Stimulated activated CD8-positive, alpha-beta memory T cell treated with anti-CD3 and anti-CD28 coated beads, Interleukin-4, amount 100 ng/mL, for 24 hours (primary cell): ENCODE measurements around the gene LPP.

Experiments used
- DNase-seq: peaks from one replicate; pipeline ENCODE4 v3.0.0-alpha.2; 2020; ENCODE audit warnings: low read depth

The LPP gene

DNA sequence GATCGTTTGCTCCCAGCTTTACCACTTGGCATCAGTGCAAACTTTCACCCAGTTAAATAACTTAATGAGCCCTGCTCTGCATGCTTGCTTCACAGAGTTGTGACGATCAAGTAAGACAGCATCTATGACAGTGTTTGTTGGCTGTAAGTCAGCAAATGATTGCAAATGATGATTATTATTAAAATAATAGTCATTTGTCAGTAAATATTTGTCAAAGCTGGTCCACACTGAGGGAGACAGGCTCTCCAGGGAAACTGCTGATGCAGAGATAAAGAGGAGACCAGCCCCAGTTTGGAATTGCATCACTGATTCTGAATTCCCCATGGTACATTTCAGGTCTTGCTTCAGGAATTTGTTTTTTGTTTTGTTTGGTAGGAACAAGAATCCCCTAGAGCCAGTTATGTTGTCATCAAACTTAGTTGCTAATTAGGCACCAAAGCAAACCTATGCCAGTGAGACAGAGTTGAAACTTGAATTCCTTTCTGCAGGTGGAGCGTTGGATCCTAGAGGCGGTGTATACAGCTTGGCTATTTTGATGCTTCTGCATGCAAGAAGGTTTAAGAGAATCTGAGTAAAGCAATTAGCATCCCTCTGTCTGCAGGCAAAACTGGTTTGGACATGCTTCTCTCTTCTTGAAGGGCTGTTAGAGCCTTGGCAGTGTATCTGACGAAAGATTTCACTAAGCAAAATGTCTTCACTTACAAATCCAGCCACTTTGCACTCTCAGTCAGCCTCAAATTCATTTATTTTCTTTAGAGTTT lies 679.2 kb downstream of the LPP start:
- DNase-seq = no peak

DNA sequence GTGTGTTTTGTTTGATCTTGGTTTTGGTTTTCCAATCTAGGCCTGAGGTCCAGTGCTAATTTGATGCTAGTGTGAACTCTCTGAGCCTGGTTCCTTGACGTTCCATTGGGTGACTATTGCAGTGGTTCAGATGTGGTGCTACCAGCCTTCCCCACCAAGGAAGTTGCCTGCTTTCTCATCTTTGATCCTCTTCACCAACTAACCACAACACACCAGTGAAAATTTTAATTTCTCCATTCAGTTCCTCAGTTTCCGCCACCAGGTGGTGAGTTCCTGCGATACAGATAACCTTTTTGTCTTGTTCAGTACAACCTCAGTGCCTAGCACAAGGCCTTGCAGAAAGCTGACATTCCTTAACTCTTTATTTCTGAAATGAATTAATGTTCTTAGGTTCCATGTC lies 680.4 kb downstream of the LPP start:
- no peak for DNase-seq

DNA sequence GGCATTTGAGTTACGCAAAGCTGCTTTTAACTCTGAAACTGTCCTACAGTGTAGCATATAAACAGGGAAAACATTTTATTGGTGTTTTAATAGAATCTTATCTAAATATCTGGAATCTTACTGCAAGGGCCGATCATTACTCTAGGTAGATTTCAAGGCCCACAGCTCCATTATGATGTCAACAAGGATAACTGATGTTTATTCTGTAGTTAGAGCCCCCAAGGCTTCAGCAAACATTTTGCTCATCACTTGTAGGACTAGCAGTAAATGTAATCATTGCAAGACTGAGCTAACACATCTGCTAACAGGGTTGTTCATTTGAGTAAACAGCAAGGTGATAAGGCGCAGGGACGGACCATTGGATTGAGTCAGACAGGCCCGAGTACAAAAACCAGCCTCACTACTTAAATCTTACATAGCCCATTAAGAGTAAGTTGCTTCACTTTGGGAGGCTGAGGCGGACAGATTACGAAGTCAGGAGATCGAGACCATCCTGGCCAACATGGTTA lies 685.3 kb downstream of the LPP start:
- DNase-seq = no peak

- DNase-seq = no peak
These were observed 686.3 kb downstream of the LPP start for GRCh38 chr3:188840290-188840689.

DNA sequence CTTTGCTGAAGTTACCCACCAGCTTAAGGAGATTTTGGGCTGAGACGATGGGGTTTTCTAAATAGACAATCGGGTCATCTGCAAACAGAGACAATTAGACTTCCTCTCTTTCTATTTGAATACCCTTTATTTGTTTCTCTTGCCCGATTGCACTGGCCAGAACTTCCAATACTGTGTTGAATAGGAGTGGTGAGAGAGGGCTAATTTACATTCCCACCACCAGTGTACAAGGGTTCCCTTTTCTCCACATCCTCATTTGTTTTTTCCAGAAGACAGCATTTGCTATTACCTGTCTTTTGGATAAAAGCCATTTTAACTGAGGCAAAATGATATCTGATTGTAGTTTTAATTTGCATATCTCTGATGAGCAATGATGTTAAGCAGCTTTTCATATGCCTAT lies 687.9 kb downstream of the LPP start:
- no peak for DNase-seq

- no peak for DNase-seq
These were observed 688.7 kb downstream of the LPP start for GRCh38 chr3:188842639-188843038.

GRCh38 chr3:188844096-188844495 lies 690.1 kb downstream of the LPP start:
- no peak for DNase-seq

GRCh38 chr3:188845514-188845913 lies 691.6 kb downstream of the LPP start:
- DNase-seq = no peak

GRCh38 chr3:188848947-188849346 lies 695.0 kb downstream of the LPP start:
- no peak for DNase-seq

- DNase-seq = no peak
These were observed 700.2 kb downstream of the LPP start for GRCh38 chr3:188853856-188854771.

GRCh38 chr3:188854772-188855149 lies 700.8 kb downstream of the LPP start:
- no peak for DNase-seq

- no peak for DNase-seq
These were observed 701.7 kb downstream of the LPP start for GRCh38 chr3:188855675-188856074.

- no peak for DNase-seq
These were observed 706.2 kb downstream of the LPP start for GRCh38 chr3:188860147-188860546.

- DNase-seq = no peak
These were observed 708.1 kb downstream of the LPP start for GRCh38 chr3:188861842-188862744.

DNA sequence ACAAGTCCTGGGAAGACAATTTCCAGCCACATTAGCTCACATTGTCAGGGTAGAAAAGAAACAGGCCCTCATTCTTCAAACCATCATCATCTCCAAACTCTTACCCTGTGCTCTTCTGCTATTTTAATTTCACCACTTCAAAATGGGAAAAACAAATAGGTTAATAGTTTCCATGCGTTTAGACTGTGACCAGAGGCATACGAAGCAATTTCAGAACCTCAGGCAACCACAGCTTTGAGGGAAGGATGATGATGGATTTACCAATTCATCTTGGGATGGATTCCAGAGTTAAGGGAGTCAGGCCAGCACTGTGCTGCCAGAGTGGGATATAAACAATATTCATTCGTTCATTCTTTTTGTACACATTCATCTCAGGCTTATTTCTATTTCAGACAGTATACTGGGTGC lies 710.0 kb downstream of the LPP start:
- DNase-seq = no peak

DNA sequence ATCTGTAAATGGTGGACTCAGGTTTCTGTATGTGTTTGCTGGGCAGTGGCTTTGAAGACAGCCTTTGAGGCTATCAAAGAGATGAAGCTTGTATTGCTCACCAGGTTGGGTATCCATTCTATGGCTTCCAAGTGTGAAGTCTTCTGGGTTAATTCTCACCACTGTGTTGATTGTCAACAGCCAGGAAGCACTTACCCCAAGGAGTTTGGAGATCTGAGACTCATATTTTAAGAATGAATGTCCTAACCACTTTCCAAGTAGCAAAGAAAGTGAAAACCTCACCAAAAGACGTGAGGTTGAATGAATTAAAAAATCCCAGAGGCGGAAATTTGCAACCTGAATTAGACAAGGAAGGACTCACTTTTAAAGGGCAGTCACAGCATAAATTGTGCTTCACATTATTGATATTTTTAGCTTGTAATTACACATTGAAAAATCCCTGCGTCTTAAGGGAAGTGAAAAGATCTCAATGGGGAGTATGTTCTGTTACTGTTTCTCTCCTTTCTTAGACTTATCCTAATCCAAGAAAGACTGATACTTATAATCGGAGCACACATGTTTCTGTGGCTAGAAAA lies 713.8 kb downstream of the LPP start:
- no peak for DNase-seq

GRCh38 chr3:188868803-188869202 lies 714.8 kb downstream of the LPP start:
- no peak for DNase-seq

DNA sequence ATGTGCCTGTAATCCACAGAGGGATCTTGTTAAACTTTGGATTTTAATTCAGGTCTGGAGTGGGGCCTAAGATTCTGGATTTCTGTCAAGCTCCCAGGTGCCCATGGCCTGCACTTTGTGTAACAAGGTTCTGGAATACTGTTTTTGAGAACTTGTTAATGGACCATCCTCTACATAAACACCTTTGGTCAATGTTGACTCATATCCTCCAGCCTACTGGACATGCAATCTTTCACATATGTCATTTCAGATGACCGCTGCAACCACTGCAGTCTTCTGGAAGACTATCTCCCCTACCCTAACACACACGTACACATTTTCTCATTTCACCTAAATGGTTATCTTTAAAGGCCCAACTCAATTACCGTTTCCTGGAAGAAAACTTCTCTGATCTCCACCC lies 715.7 kb downstream of the LPP start:
- no peak for DNase-seq

DNA sequence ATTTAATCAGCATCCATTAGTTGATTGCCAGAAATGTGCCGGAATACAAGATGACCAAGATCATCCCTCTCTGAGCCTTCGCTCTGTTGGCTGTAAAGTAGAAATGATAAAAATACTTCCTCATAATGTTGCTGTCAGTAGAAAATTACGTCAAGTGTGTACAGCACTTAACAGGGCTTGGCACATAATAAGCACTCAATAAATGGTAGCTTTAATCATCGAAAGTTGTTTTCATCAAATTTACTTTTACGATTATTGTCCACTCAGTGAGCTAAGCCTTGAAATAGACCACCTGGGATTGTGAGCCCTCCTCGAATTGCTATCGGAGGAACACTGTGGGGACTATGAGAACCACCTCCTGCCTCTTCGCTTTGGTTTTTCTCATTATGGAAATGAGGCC lies 716.5 kb downstream of the LPP start:
- DNase-seq = no peak

GRCh38 chr3:188874576-188874975 lies 720.6 kb downstream of the LPP start:
- no peak for DNase-seq

DNA sequence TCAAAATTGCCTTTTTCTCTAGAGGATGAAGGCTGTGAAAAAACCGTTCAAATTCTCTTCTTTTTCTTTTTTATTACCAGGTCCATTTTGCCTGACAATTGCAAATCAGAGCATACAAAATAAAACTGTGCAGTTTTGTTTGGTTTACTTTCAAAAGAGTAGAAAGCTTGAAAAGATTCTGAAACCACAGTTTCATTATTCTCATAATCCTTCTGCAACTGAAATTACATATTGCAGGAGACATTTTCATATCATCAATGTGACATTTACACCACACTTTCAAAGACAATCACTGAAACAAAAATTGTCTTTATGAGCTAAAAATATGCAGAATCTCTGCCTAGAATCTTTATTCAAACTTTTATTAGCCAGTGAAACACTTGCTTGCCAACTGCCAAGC lies 721.5 kb downstream of the LPP start:
- DNase-seq = no peak

GRCh38 chr3:188876370-188876769 lies 722.4 kb downstream of the LPP start:
- no peak for DNase-seq
